SU-DHL-6 (cell line): ENCODE measurements around the gene CYBA.

Source experiments
- CTCF ChIP-seq: fragments of 200-600 bp; sonication (generic); IDR thresholded peaks from one replicate; pipeline ENCODE4 v1.5.1; 2017; ENCODE audit warnings: antibody characterized with exemption, mild to moderate bottlenecking, low read length, moderate library complexity; ENCODE audit not compliant: insufficient read depth, poor library complexity, severe bottlenecking
- EZH2phosphoT487 ChIP-seq: fragments of 200-600 bp; sonication (generic), shearing (Covaris generic); conservative IDR thresholded peaks from 2 replicates; pipeline ENCODE4 v1.6.1; 2018; ENCODE audit warnings: mild to moderate bottlenecking, antibody characterized with exemption, low read length, moderate library complexity, mixed read lengths

- TF ChIP-seq CTCF (no peak), EZH2phosphoT487 (no peak)
Observed at GRCh38 chr16:88690341-88691128, 39.7 kb upstream of the CYBA start.
